Naive thymus-derived CD8-positive, alpha-beta T cell (primary cell): Measurements from ENCODE around the gene SPTSSB. TPM values are rescaled to one million over a fixed set of nuclear protein-coding genes. Genes with fewer than 3 reads are reported as not detected.

Experiments used
- ATAC-seq, 2 donors: fragments of 150-1000 bp; cut with Tn5 transposase in 1 of 2; sonication (Bioruptor Pico), chemical (Tn5 transposase) in 1 of 2; 1 replicate in 1 of 2; 2 replicates in 1 of 2; pipeline ENCODE4 v1.10.0; 2021; ENCODE audit warnings: mild to moderate bottlenecking in 2 of 2, moderate library complexity in 2 of 2
- POLR2A ChIA-PET: fragments of 350-600 bp; sonication (Branson Sonifier 250); formaldehyde crosslinking; loops from one replicate; lab custom pipeline; 2021; ENCODE audit warnings: antibody characterized with exemption; lab: Charles Lee
- DNase-seq, 10 donors: peaks; one replicate each; pipeline versions ENCODE4 v3.0.0 to v3.0.0-alpha.2; 2020 to 2022
- H3K27ac Mint-ChIP-seq, 10 donors: one replicate each; pipeline ENCODE4 v1.8.0; 2020 to 2022; ENCODE audit warnings: mild to moderate bottlenecking in 10 of 10, mixed read lengths in 10 of 10, moderate library complexity in 4 of 10, inconsistent platforms in 1 of 10
- H3K27me3 Mint-ChIP-seq, 5 donors: one replicate each; pipeline ENCODE4 v1.8.0; 2021 to 2022; ENCODE audit warnings: mixed read lengths in 5 of 5
- H3K36me3 Mint-ChIP-seq, 3 donors: one replicate each; pipeline ENCODE4 v1.8.0; 2020 to 2022; ENCODE audit warnings: mixed read lengths in 3 of 3, mild to moderate bottlenecking in 2 of 3, inconsistent platforms in 1 of 3
- H3K4me1 Mint-ChIP-seq, 4 donors: one replicate each; pipeline ENCODE4 v1.8.0; 2021 to 2022; ENCODE audit warnings: mixed read lengths in 4 of 4
- H3K4me3 Mint-ChIP-seq, 10 donors: one replicate each; pipeline ENCODE4 v1.8.0; 2020 to 2022; ENCODE audit warnings: mild to moderate bottlenecking in 10 of 10, mixed read lengths in 10 of 10, moderate library complexity in 6 of 10, inconsistent platforms in 1 of 10
- H3K9me3 Mint-ChIP-seq, 9 donors: one replicate each; pipeline ENCODE4 v1.8.0; 2020 to 2022; ENCODE audit warnings: mixed read lengths in 9 of 9, mild to moderate bottlenecking in 3 of 9, inconsistent platforms in 1 of 9, moderate library complexity in 1 of 9
- polyA plus RNA-seq, 3 donors: library from polyadenylated mRNA; unstranded; fragments of 300-500 nt; fragmentation: Illumina TruSeq; gene quantifications; one replicate each; pipeline ENCODE4 v1.2.3, GENCODE V29; 2021
- total RNA-seq, 8 experiments: library from RNA in 2 of 8; stranded (reverse) in 2 of 8; gene quantifications; one replicate each; pipeline ENCODE4 v1.2.3 and lab custom pipeline; 2021 to 2026

SPTSSB gene, protein sequence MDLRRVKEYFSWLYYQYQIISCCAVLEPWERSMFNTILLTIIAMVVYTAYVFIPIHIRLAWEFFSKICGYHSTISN
- not detected for total RNA-seq
- under 1 TPM in 2 of 3 donors, not detected in 1; 0.16 to 0.21 TPM for polyA plus RNA-seq
- total RNA-seq (lab: John Stamatoyannopoulos, UW): 0 reads per million in 6 experiments

DNA sequence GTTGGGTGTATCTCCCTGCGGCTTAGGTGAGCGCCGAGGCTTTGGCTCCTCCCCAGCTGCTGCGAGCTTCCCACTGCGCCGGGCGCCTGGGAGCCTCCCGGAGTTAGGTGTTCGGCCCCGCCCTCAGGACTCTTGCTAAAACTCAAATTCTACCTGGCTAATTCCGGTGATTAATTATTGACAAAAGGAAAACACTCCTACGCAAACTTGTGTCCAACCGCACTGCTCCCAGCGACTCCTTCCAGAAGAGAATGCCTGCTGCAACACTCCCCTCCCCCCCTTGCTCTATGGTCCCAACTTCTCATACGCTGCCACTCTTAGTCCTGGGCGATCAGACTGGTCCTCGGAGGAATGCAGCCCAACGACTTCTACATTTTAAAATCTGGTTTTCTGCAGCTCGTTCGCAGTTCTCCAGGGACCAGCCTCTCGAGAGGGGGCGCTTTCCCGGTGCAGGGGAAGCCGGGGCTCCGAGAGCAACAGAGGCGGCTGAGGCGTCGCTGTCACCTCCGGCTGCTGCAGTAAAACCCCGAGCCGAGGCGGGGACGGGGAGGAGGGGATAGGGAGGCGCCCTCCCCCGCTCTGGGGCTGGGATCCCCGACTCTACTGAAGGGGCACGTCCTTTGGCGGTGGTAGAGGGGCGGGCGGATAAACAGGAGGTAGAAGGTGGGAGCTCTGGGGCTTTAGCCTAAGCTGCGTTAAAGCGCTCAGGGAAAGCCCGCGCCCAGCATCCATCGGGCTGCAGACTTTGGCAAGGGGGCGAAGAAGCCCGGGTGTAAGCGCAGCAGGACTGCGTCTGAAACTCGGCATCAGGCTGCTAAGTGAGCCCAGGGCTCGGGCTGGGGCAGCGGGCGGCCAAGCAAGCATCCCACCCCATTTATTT lies at the start of gene SPTSSB:
Gene SPTSSB (minus strand): TSS at position 77 of the 880 bp plus-strand sequence. CDS start 25,194 bp downstream, outside the sequence.
- POLR2A ChIA-PET: no interaction called here
- Mint-ChIP-seq H3K27ac (peak within 1 kb of the TSS in 4 of 10 donors; percentile 20 to 62 (median 36)), H3K4me1 (peaks cover 14 to 21% (median 16%) of the 10 kb centered on the region in 4 donors)

DNA sequence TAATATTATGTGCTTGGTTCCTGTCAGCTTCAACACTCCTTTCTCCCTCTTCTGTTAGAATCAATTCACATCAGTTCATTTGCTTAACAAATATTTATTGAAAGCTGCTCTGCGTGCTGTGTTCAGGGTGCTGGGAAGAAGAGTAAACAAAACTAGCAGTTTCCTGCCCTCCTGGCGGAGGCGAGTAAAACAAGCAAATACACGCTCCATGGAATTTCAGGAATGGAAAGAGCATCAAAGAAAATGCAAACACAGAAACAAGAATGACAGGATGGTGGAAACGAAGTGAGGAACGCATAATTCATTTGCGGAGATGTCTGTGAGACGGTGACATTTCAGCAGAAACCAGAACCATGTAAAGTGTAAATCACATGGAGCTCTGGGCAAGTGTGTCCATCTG lies 49.4 kb upstream of the SPTSSB start:
- Mint-ChIP-seq H3K4me1 (no peaks in the 10 kb centered on the region), H3K36me3 (peaks cover 0 to 12% (median 10%) of the 10 kb centered on the region in 3 donors), H3K4me3 (no peak overlapping the region), H3K27ac (no peak overlapping the region), H3K27me3 (peaks cover 0 to 11% (median 0%) of the 10 kb centered on the region in 5 donors), H3K9me3 (peaks cover 0 to 13% (median 4%) of the 10 kb centered on the region in 9 donors)
- no peak for ATAC-seq
- no peak for DNase-seq
- POLR2A ChIA-PET: no interaction called here

More for the DNA sequence above, at the start of gene SPTSSB:
- H3K36me3 Mint-ChIP-seq: peaks cover 0 to 5% (median 0%) of the 10 kb centered on the region in 3 donors
- DNase-seq (peak in 9 of 10 donors; percentile 13 to 65 (median 46)), ATAC-seq (peak; percentile 78)
- peaks cover 19 to 62% (median 29%) of the 10 kb centered on the region in 5 donors for H3K27me3 Mint-ChIP-seq
- H3K4me3 Mint-ChIP-seq: peak within 1 kb of the TSS; percentile 81 to 90 (median 87)
- H3K9me3 Mint-ChIP-seq: no peaks in the 10 kb centered on the region

DNA sequence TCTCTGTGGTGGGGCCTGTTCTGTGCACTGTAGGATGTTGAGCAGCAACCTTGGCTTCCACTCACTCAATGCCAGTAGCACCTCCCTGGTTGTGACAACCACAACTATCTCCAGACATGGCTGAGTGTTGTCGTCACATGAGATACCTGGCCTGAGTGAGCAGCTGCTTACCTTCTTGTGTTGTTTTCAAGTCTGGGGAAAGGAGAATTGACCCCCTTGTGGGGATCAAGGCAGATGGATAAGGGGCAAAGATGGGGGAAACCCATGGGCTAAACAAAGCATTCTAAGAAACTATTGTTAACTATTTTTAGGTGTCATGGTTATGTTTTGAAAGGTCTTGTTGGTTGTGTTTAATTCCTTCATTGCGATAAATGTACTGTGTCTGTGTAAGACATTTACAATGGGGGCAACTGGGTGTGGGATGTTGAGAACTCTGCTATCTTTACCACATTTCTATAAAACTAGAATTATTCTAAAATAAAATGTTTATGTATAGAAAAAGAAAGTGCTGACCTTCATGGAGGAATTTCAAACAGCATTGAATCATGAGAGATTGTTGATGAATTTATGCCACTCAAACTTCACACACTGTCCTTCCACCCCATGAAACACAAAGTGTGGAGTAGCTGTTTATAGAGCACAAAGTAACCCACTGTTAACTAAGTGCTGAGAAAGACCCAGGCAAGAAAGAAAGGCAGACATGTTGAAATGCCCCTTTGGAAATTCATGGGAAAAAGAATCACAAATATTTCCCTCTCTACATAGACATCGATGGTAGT lies 48.4 kb upstream of the SPTSSB start:
- Mint-ChIP-seq H3K9me3 (peaks cover 0 to 13% (median 4%) of the 10 kb centered on the region in 9 donors), H3K27me3 (peaks cover 0 to 11% (median 0%) of the 10 kb centered on the region in 5 donors), H3K36me3 (peaks cover 0 to 12% (median 10%) of the 10 kb centered on the region in 3 donors), H3K4me3 (no peak overlapping the region), H3K27ac (no peak overlapping the region), H3K4me1 (no peaks in the 10 kb centered on the region)
- ATAC-seq: no peak
- DNase-seq: no peak
- POLR2A ChIA-PET: no interaction called here

DNA sequence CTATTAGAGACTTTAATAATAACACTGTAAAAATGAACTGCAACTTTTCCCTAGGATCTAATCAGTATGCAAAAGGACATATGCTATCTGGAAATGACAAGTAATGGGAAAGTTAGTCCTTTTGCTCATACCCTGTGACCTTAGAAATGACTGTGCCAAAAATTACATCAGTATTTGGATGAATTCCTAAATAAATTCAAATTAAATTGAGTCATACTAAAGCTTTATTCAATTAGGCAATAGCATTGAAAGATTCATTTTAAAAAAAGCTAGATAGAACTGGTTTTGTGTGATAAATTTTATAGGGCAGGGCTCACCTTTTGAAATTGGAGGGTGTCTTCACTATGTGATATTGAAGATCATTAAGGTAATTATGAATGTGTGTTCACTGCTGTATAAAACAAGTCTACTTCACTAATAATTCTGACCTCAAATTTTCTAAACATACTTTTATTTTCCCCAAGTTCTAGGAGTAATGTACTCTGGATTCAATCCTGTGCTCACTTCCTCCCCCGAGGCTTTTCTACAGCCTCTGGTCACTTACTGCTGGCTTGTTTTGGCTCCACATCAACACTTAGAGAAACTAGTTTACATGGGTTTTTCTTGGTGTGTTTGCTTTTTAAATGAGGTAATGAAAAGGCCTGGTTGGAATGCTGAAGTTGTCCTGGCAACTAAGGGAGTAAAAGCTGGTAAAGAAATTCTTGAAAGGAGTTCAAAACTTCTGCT lies 44.4 kb upstream of the SPTSSB start:
- Mint-ChIP-seq H3K9me3 (peaks cover 0 to 13% (median 4%) of the 10 kb centered on the region in 9 donors), H3K4me3 (no peak overlapping the region), H3K27ac (peak overlapping the region in 1 of 10 donors; percentile 4), H3K36me3 (peaks cover 0 to 12% (median 10%) of the 10 kb centered on the region in 3 donors), H3K27me3 (peaks cover 1 to 17% (median 3%) of the 10 kb centered on the region in 5 donors), H3K4me1 (peaks cover 0 to 2% (median 0%) of the 10 kb centered on the region in 4 donors)
- no peak for DNase-seq
- POLR2A ChIA-PET: no interaction called here
- ATAC-seq: no peak

DNA sequence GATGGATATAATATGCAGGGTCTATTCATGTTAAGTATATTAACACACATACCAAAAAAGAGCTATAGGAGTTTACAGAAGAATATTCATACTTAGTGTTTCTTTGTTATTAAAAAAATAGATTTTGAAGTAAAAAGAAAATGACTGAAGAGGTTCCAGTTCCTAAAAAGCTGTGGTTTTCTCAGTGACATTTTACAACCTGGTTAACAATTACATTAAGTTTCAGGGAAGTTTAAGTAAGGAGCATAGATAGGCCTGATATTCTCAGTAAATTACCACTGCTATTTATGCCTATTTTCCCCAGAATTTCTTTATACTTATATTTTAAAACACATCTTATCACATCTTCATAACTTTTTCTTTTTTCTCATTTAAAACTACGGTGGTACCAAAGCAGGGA lies 43.6 kb upstream of the SPTSSB start:
- Mint-ChIP-seq H3K9me3 (peaks cover 0 to 13% (median 4%) of the 10 kb centered on the region in 9 donors), H3K27me3 (peaks cover 3 to 22% (median 5%) of the 10 kb centered on the region in 5 donors), H3K4me3 (no peak overlapping the region), H3K36me3 (peaks cover 0 to 12% (median 10%) of the 10 kb centered on the region in 3 donors), H3K4me1 (peaks cover 0 to 2% (median 0%) of the 10 kb centered on the region in 4 donors), H3K27ac (peak overlapping the region in 1 of 10 donors; percentile 12)
- ATAC-seq (no peak), DNase-seq (no peak)
- POLR2A ChIA-PET: no interaction called here

DNA sequence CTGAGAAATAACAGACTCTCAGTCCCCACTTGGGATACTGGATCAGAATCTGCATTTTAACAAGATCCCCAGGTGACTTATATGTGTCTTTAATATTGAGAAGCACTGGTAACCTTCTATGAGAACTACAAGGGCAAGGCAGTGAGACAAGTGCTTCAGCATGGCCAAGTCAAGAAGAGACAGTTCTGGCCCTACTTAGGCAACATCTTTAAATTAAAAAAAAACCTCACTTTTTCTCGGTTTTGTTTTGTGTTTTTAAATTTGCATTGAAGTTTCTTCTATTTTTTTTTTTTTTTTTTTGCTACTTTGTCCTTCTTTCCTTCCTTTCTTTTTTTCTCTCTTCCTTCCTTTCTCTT lies 42.5 kb upstream of the SPTSSB start:
- H3K4me1 Mint-ChIP-seq: peaks cover 0 to 2% (median 2%) of the 10 kb centered on the region in 4 donors
- POLR2A ChIA-PET: no interaction called here
- peaks cover 6 to 26% (median 9%) of the 10 kb centered on the region in 5 donors for H3K27me3 Mint-ChIP-seq

DNA sequence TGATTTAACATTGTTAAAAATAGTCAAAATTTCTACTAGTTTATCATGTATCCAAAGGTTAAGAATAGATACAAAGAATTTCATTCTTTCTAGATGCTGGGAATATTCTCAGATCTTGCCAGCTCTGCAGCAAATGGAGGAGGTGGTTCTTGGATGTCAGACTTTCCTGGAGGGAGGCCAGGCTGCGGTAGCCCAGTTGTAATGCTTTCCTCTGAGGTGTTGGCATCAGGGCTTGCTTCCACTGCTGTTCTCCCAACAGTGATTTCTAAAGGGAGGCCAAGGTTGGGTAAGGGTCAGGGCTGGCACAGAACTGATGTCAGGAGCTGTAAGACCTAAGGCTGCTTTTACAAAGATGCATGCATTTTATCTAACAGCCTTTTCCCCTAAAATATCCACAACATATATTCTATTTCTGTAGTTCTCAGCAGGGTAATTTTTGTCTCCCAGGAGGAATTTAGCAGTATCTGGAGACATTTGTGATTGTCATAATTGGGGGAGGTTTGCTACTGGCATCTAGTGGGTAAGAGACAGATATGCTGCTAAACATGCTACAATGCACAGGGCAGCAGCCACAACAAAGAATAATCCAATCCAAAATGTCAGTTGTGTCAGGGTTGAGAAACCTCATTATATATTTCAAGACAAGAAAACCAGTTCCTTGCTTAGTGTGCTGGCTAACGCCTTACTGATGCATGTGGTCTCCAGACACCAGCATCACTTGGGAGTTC lies 42.0 kb upstream of the SPTSSB start:
- peaks cover 6 to 26% (median 9%) of the 10 kb centered on the region in 5 donors for H3K27me3 Mint-ChIP-seq
- peaks cover 0 to 13% (median 4%) of the 10 kb centered on the region in 9 donors for H3K9me3 Mint-ChIP-seq
- peaks cover 0 to 3% (median 2%) of the 10 kb centered on the region in 4 donors for H3K4me1 Mint-ChIP-seq
- DNase-seq: no peak
- H3K36me3 Mint-ChIP-seq: peaks cover 0 to 12% (median 10%) of the 10 kb centered on the region in 3 donors
- H3K27ac Mint-ChIP-seq: no peak overlapping the region
- ATAC-seq: no peak
- H3K4me3 Mint-ChIP-seq: no peak overlapping the region
- POLR2A ChIA-PET: no interaction called here

More for the DNA sequence above, 42.5 kb upstream of the SPTSSB start:
- H3K27ac Mint-ChIP-seq: no peak overlapping the region
- ATAC-seq (no peak), DNase-seq (no peak)
- H3K4me3 Mint-ChIP-seq: no peak overlapping the region
- H3K9me3 Mint-ChIP-seq: peaks cover 0 to 13% (median 4%) of the 10 kb centered on the region in 9 donors
- peaks cover 0 to 12% (median 10%) of the 10 kb centered on the region in 3 donors for H3K36me3 Mint-ChIP-seq

DNA sequence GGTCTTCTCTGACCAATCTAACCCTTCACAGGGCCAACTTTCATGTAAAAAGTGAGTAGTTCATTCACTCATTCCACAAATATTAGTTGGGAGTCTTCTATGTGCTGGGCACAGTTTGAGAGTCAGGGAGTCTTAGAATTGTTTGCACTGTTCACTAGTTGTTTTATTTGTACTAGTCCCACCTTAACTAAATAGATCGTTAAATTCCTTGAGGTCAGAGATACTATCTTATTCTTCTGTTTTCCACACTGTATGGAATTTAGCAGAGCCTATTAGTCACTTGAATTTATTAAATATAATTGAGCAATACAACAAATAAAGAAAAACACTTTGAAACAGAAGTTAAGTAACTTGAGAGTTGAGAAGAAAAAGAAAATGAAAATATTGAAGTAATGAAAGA lies 40.8 kb upstream of the SPTSSB start:
- Mint-ChIP-seq H3K36me3 (peaks cover 0 to 10% (median 9%) of the 10 kb centered on the region in 3 donors), H3K9me3 (peaks cover 0 to 10% (median 4%) of the 10 kb centered on the region in 9 donors), H3K27me3 (peaks cover 6 to 26% (median 8%) of the 10 kb centered on the region in 5 donors), H3K4me3 (no peak overlapping the region), H3K4me1 (peaks cover under 1 to 7% (median 2%) of the 10 kb centered on the region in 4 donors), H3K27ac (no peak overlapping the region)
- ATAC-seq (no peak), DNase-seq (no peak)
- POLR2A ChIA-PET: no interaction called here

DNA sequence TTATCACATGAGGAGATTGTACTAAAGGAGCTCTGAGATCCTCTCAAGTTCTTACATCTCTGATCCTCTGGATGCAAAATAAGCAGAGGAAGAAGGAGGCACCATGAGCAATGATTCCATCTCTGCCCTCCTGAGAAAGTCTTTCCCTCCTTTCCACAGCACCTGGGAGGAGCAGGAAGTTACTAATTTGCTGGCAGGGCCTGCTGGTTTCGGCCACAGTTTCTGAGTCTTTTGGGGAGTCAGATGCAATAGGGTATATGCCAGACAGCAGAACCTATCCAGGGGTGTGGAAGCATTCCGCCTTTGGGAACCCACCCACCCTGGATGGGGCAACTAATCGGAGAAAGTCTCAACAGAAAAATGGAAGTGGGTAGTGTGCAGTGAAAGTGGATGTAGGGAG lies 38.5 kb upstream of the SPTSSB start:
- H3K9me3 Mint-ChIP-seq: no peaks in the 10 kb centered on the region
- POLR2A ChIA-PET: no interaction called here
- peaks cover 6 to 26% (median 8%) of the 10 kb centered on the region in 5 donors for H3K27me3 Mint-ChIP-seq
- H3K4me1 Mint-ChIP-seq: peaks cover 10 to 24% (median 20%) of the 10 kb centered on the region in 4 donors
- ATAC-seq: no peak
- DNase-seq: no peak
- H3K36me3 Mint-ChIP-seq: peaks cover 0 to 6% (median 4%) of the 10 kb centered on the region in 3 donors
- H3K4me3 Mint-ChIP-seq: no peak overlapping the region
- H3K27ac Mint-ChIP-seq: no peak overlapping the region

DNA sequence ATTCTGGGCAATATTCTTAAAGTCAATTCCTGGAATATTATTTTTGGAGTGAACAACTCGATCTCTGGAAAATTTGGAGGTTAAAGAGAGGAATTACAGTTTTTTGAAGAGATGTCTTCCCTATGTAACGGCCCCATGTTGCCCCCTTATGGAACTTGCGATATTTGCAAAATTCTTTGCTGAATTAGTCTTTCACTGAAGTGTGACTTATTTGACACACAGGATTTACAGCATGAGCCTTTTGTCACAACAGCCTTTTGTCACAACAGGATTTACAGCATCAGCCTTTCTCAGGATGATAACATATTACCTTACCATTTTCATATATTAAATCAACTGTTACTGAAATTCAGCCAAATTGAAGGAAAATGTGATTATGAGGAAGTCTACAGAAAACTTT lies 37.8 kb upstream of the SPTSSB start:
- peak in 7 of 10 donors; percentile 30 to 69 (median 56) for DNase-seq
- peaks cover 9 to 24% (median 20%) of the 10 kb centered on the region in 4 donors for H3K4me1 Mint-ChIP-seq
- peaks cover 6 to 26% (median 8%) of the 10 kb centered on the region in 5 donors for H3K27me3 Mint-ChIP-seq

More for the DNA sequence above, 37.8 kb upstream of the SPTSSB start:
- ATAC-seq: no peak
- Mint-ChIP-seq H3K36me3 (peaks cover 0 to 6% (median 4%) of the 10 kb centered on the region in 3 donors), H3K9me3 (no peaks in the 10 kb centered on the region), H3K4me3 (no peak overlapping the region), H3K27ac (no peak overlapping the region)
- POLR2A ChIA-PET: no interaction called here
